ENCODE data around the gene GUCA2B. TPM values are rescaled to one million over a fixed set of nuclear protein-coding genes. Genes with fewer than 3 reads are reported as not detected.

The GUCA2B gene
- total RNA-seq, 2 experiments from 2014 or later, result not detected

DNA sequence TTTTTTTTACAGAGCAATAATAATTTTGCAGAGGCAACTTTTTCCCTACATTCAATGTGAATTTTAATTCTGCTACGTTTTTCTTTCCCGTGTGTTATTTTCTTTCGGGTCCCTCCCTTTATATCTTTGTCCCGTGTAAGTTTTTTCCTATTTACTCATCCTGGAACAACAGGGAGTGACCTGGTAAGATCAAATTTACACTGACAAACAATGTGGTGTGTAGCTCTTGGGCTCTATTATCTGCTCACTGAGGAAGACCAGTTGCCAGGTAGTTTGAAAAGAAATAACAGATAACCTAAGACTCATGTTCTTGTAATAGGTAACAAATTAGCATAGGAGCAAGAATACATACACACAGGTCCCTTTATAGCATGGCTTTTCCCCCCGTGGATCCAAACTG is 45.0 kb downstream of the GUCA2B start:
- Histone ChIP-seq H3K4me1 (ENCODE audit: insufficient read depth, low read length, poor library complexity, severe bottlenecking) (no peaks in the 10 kb centered on the region), H2AFZ (ENCODE audit: low read length) (no peak overlapping the region), H3K79me2 (ENCODE audit: insufficient read depth, low read depth, low read length) (no peaks in the 10 kb centered on the region), H3K9me3 (ENCODE audit: low read length) (0 out of 2 replicates have a peak, but pooled peaks cover 12% of the 10 kb centered on the region), H3K4me2 (ENCODE audit: low read length) (no peak overlapping the region), H3K9me2 (ENCODE audit: insufficient read depth, low read length) (no peaks in the 10 kb centered on the region), H3K27ac (ENCODE audit: low read depth, low read length, poor library complexity, severe bottlenecking) (no peak overlapping the region), H4K20me1 (ENCODE audit: insufficient read depth, low read length) (no peaks in the 10 kb centered on the region), H3K4me3 (ENCODE audit: low read depth, low read length, poor library complexity, severe bottlenecking) (no peak overlapping the region), H3K36me3 (ENCODE audit: insufficient read depth, low read length) (peaks cover 77% of the 10 kb centered on the region)
- TF ChIP-seq, protein P1, sequence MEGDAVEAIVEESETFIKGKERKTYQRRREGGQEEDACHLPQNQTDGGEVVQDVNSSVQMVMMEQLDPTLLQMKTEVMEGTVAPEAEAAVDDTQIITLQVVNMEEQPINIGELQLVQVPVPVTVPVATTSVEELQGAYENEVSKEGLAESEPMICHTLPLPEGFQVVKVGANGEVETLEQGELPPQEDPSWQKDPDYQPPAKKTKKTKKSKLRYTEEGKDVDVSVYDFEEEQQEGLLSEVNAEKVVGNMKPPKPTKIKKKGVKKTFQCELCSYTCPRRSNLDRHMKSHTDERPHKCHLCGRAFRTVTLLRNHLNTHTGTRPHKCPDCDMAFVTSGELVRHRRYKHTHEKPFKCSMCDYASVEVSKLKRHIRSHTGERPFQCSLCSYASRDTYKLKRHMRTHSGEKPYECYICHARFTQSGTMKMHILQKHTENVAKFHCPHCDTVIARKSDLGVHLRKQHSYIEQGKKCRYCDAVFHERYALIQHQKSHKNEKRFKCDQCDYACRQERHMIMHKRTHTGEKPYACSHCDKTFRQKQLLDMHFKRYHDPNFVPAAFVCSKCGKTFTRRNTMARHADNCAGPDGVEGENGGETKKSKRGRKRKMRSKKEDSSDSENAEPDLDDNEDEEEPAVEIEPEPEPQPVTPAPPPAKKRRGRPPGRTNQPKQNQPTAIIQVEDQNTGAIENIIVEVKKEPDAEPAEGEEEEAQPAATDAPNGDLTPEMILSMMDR (conservative IDR thresholded peaks at IDR 0.05; ENCODE audit: low read length), result no peak
- TF ChIP-seq EZH2phosphoT487 (IDR thresholded peaks at IDR 0.05; ENCODE audit: borderline replicate concordance, low read depth, low read length), result no peak
- DNase-seq (ENCODE audit: low spot score), result no peak
- ChIA-PET CTCF (ENCODE audit: unreplicated experiment) (no interaction called here), POLR2A (no interaction called here)
- intact Hi-C loops (cut with micrococcal nuclease; ENCODE audit: unreplicated experiment), result no loop called here
- BruUV-seq (replicated peaks), result no TSS peak

DNA sequence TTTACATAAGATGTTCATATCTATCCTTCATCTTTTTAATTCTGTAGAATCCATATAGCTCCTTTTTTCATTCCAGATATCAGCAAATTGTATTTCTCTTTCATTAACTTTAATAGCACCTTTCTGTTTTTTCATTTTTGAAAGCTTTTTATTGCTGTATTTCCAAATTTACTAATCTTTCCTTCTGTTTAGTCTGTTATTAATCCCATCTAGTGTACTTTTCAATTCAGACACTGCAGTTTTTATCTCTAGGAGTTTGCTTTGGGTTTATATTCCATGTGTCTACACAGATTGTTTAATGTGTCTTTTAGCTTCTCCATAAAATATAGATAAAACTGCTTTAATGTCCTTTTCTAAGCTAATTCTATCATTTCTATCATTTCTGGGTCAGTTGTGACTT is 48.8 kb downstream of the GUCA2B start:
- DNase-seq (ENCODE audit: low spot score), result no peak
- Histone ChIP-seq H3K9me2 (ENCODE audit: insufficient read depth, low read length) (no peaks in the 10 kb centered on the region), H3K36me3 (ENCODE audit: insufficient read depth, low read length) (peaks cover 71% of the 10 kb centered on the region), H3K4me2 (ENCODE audit: low read length) (no peak overlapping the region), H3K4me1 (ENCODE audit: insufficient read depth, low read length, poor library complexity, severe bottlenecking) (no peaks in the 10 kb centered on the region), H3K9me3 (ENCODE audit: low read length) (0 out of 2 replicates have a peak, but pooled peaks cover 12% of the 10 kb centered on the region), H3K27ac (ENCODE audit: low read depth, low read length, poor library complexity, severe bottlenecking) (no peak overlapping the region), H3K79me2 (ENCODE audit: insufficient read depth, low read depth, low read length) (no peaks in the 10 kb centered on the region), H2AFZ (ENCODE audit: low read length) (no peak overlapping the region), H3K4me3 (ENCODE audit: low read depth, low read length, poor library complexity, severe bottlenecking) (no peak overlapping the region), H4K20me1 (ENCODE audit: insufficient read depth, low read length) (no peaks in the 10 kb centered on the region)
- CTCF ChIA-PET (ENCODE audit: unreplicated experiment), result no interaction called here
- POLR2A ChIA-PET, result interaction anchor here (1.4 to 1.6 kb wide), 2 partner anchors 8 to 10 kb away, joined by 3 read pairs; no protein-coding TSS in a partner anchor
- no peak for TF ChIP-seq EZH2phosphoT487 (IDR thresholded peaks at IDR 0.05; ENCODE audit: borderline replicate concordance, low read depth, low read length)
- TF ChIP-seq, protein P1 (conservative IDR thresholded peaks at IDR 0.05; ENCODE audit: low read length), result no peak
- no TSS peak for BruUV-seq (replicated peaks)
- intact Hi-C loops (cut with micrococcal nuclease; ENCODE audit: unreplicated experiment), result no loop called here

Other genes starting within 250 kb of the GUCA2B start
- 0.28 and 0.60 TPM in 2 replicates for gene HIVEP3, start 234.5 kb upstream of the GUCA2B start, total RNA-seq (2014; rRNA removed; shearing (Covaris generic))
- 0.53 and 0.70 TPM in 2 replicates for gene HIVEP3, start 234.5 kb upstream of the GUCA2B start, total RNA-seq (2022)
- gene GUCA2A, start 11.3 kb downstream of the GUCA2B start, total RNA-seq (2014; rRNA removed; shearing (Covaris generic)), result not detected in 2 replicates
- gene GUCA2A, start 11.3 kb downstream of the GUCA2B start, total RNA-seq (2022), result not detected in 2 replicates
- gene FOXJ3, start 181.8 kb downstream of the GUCA2B start, total RNA-seq (2014; rRNA removed; shearing (Covaris generic)), result 27.6 and 34.8 TPM in 2 replicates
- gene FOXJ3, start 181.8 kb downstream of the GUCA2B start, total RNA-seq (2022), result 43.1 and 49.7 TPM in 2 replicates
- gene RIMKLA, start 227.4 kb downstream of the GUCA2B start, total RNA-seq (2014; rRNA removed; shearing (Covaris generic)), result not detected in 2 replicates
- gene RIMKLA, start 227.4 kb downstream of the GUCA2B start, total RNA-seq (2022), result not detected in 2 replicates